ENCODE results near the gene SRD5A1.

The SRD5A1 gene

GRCh38 chr5:6587171-6587570, 46.1 kb upstream of the SRD5A1 start:
- TF ChIP-seq PPARA (CRISPR knock-in tag; IDR thresholded peaks at IDR 0.05; ENCODE audit: borderline replicate concordance) = no peak
- TF ChIP-seq OSR1 (CRISPR knock-in tag; IDR thresholded peaks at IDR 0.05) = no peak
- TF ChIP-seq, protein P1, sequence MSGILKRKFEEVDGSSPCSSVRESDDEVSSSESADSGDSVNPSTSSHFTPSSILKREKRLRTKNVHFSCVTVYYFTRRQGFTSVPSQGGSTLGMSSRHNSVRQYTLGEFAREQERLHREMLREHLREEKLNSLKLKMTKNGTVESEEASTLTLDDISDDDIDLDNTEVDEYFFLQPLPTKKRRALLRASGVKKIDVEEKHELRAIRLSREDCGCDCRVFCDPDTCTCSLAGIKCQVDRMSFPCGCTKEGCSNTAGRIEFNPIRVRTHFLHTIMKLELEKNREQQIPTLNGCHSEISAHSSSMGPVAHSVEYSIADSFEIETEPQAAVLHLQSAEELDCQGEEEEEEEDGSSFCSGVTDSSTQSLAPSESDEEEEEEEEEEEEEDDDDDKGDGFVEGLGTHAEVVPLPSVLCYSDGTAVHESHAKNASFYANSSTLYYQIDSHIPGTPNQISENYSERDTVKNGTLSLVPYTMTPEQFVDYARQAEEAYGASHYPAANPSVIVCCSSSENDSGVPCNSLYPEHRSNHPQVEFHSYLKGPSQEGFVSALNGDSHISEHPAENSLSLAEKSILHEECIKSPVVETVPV (CRISPR knock-in tag; IDR thresholded peaks at IDR 0.05) = no peak
- TF ChIP-seq ESRRG (CRISPR knock-in tag; IDR thresholded peaks at IDR 0.05) = no peak
- TF ChIP-seq ISL1 (CRISPR knock-in tag; IDR thresholded peaks at IDR 0.05) = no peak
- no peak for TF ChIP-seq ZFP30 (CRISPR knock-in tag; IDR thresholded peaks at IDR 0.05)
- TF ChIP-seq TOX (CRISPR knock-in tag; IDR thresholded peaks at IDR 0.05; ENCODE audit: borderline replicate concordance) = no peak
- no peak for ATAC-seq

DNA sequence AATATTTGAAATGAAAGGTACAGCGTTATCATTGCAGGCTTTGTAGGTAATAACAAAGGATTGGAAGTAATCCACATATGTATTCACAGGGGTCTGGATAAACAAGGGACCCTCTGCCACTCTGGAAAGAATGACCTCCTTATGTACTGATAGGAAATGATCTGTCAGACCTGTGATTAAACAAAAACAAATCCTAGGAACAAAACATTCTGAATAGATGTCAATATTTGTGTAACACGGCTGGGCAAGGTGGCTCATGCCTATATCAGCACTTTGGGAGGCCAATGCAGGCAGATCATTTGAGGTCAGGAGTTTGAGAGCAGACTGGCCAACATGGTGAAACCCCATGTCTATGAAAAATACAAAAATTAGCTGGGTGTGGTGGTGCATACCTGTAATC, 42.7 kb upstream of the SRD5A1 start:
- TF ChIP-seq ARNTL (CRISPR knock-in tag; IDR thresholded peaks at IDR 0.05; ENCODE audit: borderline replicate concordance, low read depth) = no peak
- no peak for TF ChIP-seq PPARA (CRISPR knock-in tag; IDR thresholded peaks at IDR 0.05; ENCODE audit: borderline replicate concordance)
- no peak for TF ChIP-seq RARB (CRISPR knock-in tag; IDR thresholded peaks at IDR 0.05)
- no peak for TF ChIP-seq ZFP3 (CRISPR knock-in tag; IDR thresholded peaks at IDR 0.05)
- TF ChIP-seq BACH2 (CRISPR knock-in tag; IDR thresholded peaks at IDR 0.05; ENCODE audit: borderline replicate concordance) = no peak
- TF ChIP-seq ZNF8 (CRISPR knock-in tag; IDR thresholded peaks at IDR 0.05) = no peak
- TF ChIP-seq, protein P2, sequence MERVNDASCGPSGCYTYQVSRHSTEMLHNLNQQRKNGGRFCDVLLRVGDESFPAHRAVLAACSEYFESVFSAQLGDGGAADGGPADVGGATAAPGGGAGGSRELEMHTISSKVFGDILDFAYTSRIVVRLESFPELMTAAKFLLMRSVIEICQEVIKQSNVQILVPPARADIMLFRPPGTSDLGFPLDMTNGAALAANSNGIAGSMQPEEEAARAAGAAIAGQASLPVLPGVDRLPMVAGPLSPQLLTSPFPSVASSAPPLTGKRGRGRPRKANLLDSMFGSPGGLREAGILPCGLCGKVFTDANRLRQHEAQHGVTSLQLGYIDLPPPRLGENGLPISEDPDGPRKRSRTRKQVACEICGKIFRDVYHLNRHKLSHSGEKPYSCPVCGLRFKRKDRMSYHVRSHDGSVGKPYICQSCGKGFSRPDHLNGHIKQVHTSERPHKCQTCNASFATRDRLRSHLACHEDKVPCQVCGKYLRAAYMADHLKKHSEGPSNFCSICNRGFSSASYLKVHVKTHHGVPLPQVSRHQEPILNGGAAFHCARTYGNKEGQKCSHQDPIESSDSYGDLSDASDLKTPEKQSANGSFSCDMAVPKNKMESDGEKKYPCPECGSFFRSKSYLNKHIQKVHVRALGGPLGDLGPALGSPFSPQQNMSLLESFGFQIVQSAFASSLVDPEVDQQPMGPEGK (CRISPR knock-in tag; IDR thresholded peaks at IDR 0.05; ENCODE audit: borderline replicate concordance) = no peak
- TF ChIP-seq ZC3H10 (CRISPR knock-in tag; IDR thresholded peaks at IDR 0.05) = no peak
- no peak for TF ChIP-seq ZNF70 (CRISPR knock-in tag; IDR thresholded peaks at IDR 0.05)
- no peak for TF ChIP-seq ISL1 (CRISPR knock-in tag; IDR thresholded peaks at IDR 0.05)
- no peak for TF ChIP-seq ZFP30 (CRISPR knock-in tag; IDR thresholded peaks at IDR 0.05)
- TF ChIP-seq TOX (CRISPR knock-in tag; IDR thresholded peaks at IDR 0.05; ENCODE audit: borderline replicate concordance) = no peak
- TF ChIP-seq GLIS3 (CRISPR knock-in tag; IDR thresholded peaks at IDR 0.05) = no peak
- no peak for ATAC-seq

DNA sequence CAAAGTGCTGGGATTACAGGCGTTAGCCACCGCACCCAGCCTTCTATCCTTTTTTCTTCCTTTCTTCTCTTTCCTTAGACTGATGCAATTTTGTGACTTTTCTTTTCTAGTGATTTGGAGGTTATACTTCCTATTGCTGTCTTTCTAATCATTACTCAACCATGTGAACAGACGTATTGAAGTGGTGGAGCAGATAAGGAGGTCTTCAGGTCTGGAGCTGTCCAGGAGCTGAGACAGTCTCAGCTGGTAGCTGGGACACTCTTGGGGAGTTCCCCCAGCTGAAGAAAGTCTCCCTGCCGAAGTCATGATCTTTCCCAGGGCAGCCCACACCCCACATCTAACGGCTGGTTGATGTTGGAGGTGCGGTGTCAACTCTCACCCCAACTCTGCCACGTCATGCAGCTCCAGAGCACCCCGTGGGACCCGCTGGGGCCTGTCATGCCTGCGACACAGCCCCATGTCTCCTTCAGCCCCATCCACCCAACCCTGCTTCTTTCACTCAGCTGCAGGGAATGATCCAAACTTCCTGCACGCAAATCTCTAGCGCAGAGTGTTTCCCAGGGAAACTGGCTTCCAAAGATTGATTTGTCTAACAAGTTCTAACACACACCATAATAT, 41.5 kb upstream of the SRD5A1 start:
- no peak for ATAC-seq
- TF ChIP-seq ZC3H10 (CRISPR knock-in tag; IDR thresholded peaks at IDR 0.05) = no peak
- no peak for TF ChIP-seq TCF4 (CRISPR knock-in tag; IDR thresholded peaks at IDR 0.05; ENCODE audit: borderline replicate concordance)
- no peak for TF ChIP-seq BACH2 (CRISPR knock-in tag; IDR thresholded peaks at IDR 0.05; ENCODE audit: borderline replicate concordance)
- TF ChIP-seq SNAI2 (CRISPR knock-in tag; IDR thresholded peaks at IDR 0.05) = no peak
- no peak for TF ChIP-seq ARNTL (CRISPR knock-in tag; IDR thresholded peaks at IDR 0.05; ENCODE audit: borderline replicate concordance, low read depth)
- no peak for TF ChIP-seq OSR1 (CRISPR knock-in tag; IDR thresholded peaks at IDR 0.05)
- TF ChIP-seq, protein P2 (CRISPR knock-in tag; IDR thresholded peaks at IDR 0.05; ENCODE audit: borderline replicate concordance) = no peak
- TF ChIP-seq ZFP30 (CRISPR knock-in tag; IDR thresholded peaks at IDR 0.05) = no peak
- no peak for TF ChIP-seq GLIS3 (CRISPR knock-in tag; IDR thresholded peaks at IDR 0.05)
- TF ChIP-seq CREB5 (CRISPR knock-in tag; IDR thresholded peaks at IDR 0.05; ENCODE audit: low read depth) = no peak
- no peak for TF ChIP-seq ISL1 (CRISPR knock-in tag; IDR thresholded peaks at IDR 0.05)
- TF ChIP-seq ZFP3 (CRISPR knock-in tag; IDR thresholded peaks at IDR 0.05) = no peak
- TF ChIP-seq RARB (CRISPR knock-in tag; IDR thresholded peaks at IDR 0.05) = no peak
- TF ChIP-seq TOX (CRISPR knock-in tag; IDR thresholded peaks at IDR 0.05; ENCODE audit: borderline replicate concordance) = no peak
- no peak for TF ChIP-seq ESRRG (CRISPR knock-in tag; IDR thresholded peaks at IDR 0.05)
- no peak for TF ChIP-seq CSDC2 (CRISPR knock-in tag; IDR thresholded peaks at IDR 0.05)
- no peak for TF ChIP-seq ZNF70 (CRISPR knock-in tag; IDR thresholded peaks at IDR 0.05)
- TF ChIP-seq, protein P1 (CRISPR knock-in tag; IDR thresholded peaks at IDR 0.05) = no peak

All from SK-N-SH treated with all-trans-retinoic acid at 6 μM for 48 hours (cell line).